OCI-LY3 (cell line): ENCODE data around the gene HOXA9.

ENCODE experiments used
- H2AFZ ChIP-seq: fragments of 200-600, 300-600 bp; shearing (Covaris generic); 2 replicates; pipeline ENCODE4 v1.6.0; 2014; ENCODE audit warnings: antibody characterized with exemption, low read depth, low read length
- H3K27ac ChIP-seq: fragments of 200-600, 300-600 bp; sonication (generic); 2 replicates; pipeline ENCODE4 v1.5.1; 2014; ENCODE audit warnings: mild to moderate bottlenecking, low read length, moderate library complexity, mixed read lengths
- H3K27me3 ChIP-seq: fragments of 200-600, 300-600 bp; sonication (generic); 2 replicates; pipeline ENCODE4 v1.6.1; 2014; ENCODE audit warnings: low read depth, low read length, mixed read lengths
- H3K36me3 ChIP-seq: fragments of 200-600, 300-600 bp; sonication (generic); replicated peaks from 2 replicates; pipeline ENCODE3; 2014; ENCODE audit warnings: low read depth, low read length, mixed read lengths
- H3K4me1 ChIP-seq: fragments of 300-600, 200-600 bp; sonication (generic); 2 replicates; pipeline ENCODE4 v1.6.1; 2014; ENCODE audit warnings: low read length, mixed read lengths
- H3K4me2 ChIP-seq: fragments of 200-600, 300-600 bp; sonication (generic); 2 replicates; pipeline ENCODE4 v1.6.1; 2014; ENCODE audit warnings: low read length, mixed read lengths
- H3K4me3 ChIP-seq: fragments of 300-600, 200-600 bp; sonication (generic); 2 replicates; pipeline ENCODE4 v1.5.1; 2014; ENCODE audit warnings: antibody characterized with exemption, mild to moderate bottlenecking, low read length, moderate library complexity
- H3K79me2 ChIP-seq: fragments of 300-600, 200-600 bp; shearing (Covaris generic); 2 replicates; pipeline ENCODE4 v1.6.1; 2014; ENCODE audit warnings: mild to moderate bottlenecking, low read length, mixed read lengths
- H3K9ac ChIP-seq: fragments of 300-600, 200-600 bp; shearing (Covaris generic); 2 replicates; pipeline ENCODE4 v1.6.0; 2014; ENCODE audit warnings: mild to moderate bottlenecking, low read length, moderate library complexity
- H3K9me3 ChIP-seq: fragments of 200-600, 300-600 bp; shearing (Covaris generic); 2 replicates; pipeline ENCODE4 v1.6.1; 2014; ENCODE audit warnings: low read length, mixed read lengths; ENCODE audit not compliant: insufficient read depth
- H4K20me1 ChIP-seq: fragments of 200-600, 300-600 bp; sonication (generic); 2 replicates; pipeline ENCODE4 v1.6.1; 2016; ENCODE audit warnings: low read length, mixed read lengths; ENCODE audit not compliant: insufficient read depth
- EZH2phosphoT487 ChIP-seq: fragments of 200-600 bp; shearing (Covaris generic); IDR thresholded peaks from 2 replicates; pipeline ENCODE4 v1.6.1; 2018; ENCODE audit warnings: antibody characterized with exemption, mixed run types, low read depth
- TF ChIP-seq, protein P1 (sequence below): fragments of 200-600, 300-600 bp; sonication (generic); IDR thresholded peaks from 2 replicates; pipeline ENCODE4 v1.5.1; 2014; ENCODE audit warnings: antibody characterized with exemption, low read length, low read depth

The HOXA9 gene

DNA sequence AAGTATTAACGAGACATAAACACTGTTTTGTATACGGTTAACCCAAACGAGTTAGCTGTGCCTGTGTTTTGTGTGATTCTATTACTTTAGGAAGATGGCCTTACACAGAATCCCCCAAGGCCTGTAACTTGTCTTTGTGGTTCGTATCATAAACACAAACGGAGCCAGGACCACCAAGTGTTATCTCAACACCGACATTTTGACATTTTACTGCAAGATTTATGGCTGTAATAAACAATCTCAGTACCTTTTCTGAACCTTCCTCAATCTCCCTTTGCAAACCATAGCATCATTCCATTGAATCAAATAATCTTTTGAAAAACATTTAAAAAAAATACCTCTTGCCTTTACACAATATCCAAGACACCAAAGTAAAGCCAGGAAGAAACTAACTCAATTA lies 32.4 kb downstream of the HOXA9 start:
- H3K27me3 ChIP-seq: peaks cover 5% of the 10 kb centered on the region
- H3K4me3 ChIP-seq: no peak overlapping the region
- H2AFZ ChIP-seq: no peak overlapping the region
- H3K36me3 ChIP-seq: no peaks in the 10 kb centered on the region
- H3K4me2 ChIP-seq: no peak overlapping the region
- H3K9me3 ChIP-seq: no peaks in the 10 kb centered on the region
- H4K20me1 ChIP-seq: peaks cover 7% of the 10 kb centered on the region; the same call in 1 of the 2 replicates
- TF ChIP-seq, protein P1, sequence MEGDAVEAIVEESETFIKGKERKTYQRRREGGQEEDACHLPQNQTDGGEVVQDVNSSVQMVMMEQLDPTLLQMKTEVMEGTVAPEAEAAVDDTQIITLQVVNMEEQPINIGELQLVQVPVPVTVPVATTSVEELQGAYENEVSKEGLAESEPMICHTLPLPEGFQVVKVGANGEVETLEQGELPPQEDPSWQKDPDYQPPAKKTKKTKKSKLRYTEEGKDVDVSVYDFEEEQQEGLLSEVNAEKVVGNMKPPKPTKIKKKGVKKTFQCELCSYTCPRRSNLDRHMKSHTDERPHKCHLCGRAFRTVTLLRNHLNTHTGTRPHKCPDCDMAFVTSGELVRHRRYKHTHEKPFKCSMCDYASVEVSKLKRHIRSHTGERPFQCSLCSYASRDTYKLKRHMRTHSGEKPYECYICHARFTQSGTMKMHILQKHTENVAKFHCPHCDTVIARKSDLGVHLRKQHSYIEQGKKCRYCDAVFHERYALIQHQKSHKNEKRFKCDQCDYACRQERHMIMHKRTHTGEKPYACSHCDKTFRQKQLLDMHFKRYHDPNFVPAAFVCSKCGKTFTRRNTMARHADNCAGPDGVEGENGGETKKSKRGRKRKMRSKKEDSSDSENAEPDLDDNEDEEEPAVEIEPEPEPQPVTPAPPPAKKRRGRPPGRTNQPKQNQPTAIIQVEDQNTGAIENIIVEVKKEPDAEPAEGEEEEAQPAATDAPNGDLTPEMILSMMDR: no peak
- no peak for TF ChIP-seq EZH2phosphoT487
- no peak overlapping the region for H3K9ac ChIP-seq
- H3K27ac ChIP-seq: no peak overlapping the region
- H3K4me1 ChIP-seq: peaks cover 28% of the 10 kb centered on the region
- H3K79me2 ChIP-seq: no peaks in the 10 kb centered on the region

DNA sequence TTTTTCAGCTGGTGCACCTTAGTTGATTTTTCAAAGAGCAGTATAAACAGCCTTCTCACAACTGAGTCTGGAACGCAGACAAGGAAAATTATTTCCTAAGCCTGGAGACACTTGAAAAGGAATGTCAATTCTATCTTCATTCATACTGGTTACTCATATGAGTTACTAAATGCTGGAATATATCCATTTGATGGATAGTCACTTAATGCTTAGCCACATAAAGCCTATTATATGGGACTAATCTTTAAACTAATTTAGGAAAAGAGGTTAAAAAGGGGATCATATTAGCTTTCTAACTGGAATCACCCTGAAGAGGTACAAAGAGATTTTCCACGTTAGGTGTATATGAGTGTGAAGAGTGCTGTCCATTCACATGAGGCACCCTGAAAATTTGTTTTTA lies 33.1 kb downstream of the HOXA9 start:
- Histone ChIP-seq H3K79me2 (no peaks in the 10 kb centered on the region), H3K27me3 (no peaks in the 10 kb centered on the region; the same call in 1 of the 2 replicates)
- no peak for TF ChIP-seq EZH2phosphoT487
- TF ChIP-seq, protein P1: no peak

DNA sequence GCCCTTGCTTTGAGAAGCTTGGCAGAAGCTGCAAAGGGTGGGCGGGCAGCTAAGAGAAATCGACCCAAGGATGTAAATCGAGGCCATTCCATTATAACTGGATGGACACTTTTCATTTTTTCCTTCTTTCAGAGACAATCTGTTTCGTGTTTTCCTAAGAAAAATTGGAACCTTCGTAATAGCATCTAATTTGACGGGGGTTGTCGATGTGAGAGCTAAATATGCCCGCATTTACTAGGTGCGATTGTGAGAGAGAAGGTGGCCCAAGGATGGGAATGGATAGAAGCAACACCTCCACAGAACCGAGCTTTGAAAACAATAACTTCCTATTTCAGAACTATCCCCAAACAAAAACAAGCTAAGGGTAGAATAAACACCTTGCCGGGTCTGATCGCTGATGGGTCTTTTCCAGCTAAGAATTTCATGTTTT lies 33.9 kb downstream of the HOXA9 start:
- Histone ChIP-seq H2AFZ (no peak overlapping the region), H3K27ac (no peak overlapping the region), H3K4me2 (no peak overlapping the region), H3K27me3 (no peaks in the 10 kb centered on the region; the same call in 1 of the 2 replicates), H3K4me1 (peaks cover 25% of the 10 kb centered on the region), H4K20me1 (peaks cover 7% of the 10 kb centered on the region; the same call in 1 of the 2 replicates), H3K36me3 (no peaks in the 10 kb centered on the region), H3K9me3 (no peaks in the 10 kb centered on the region), H3K79me2 (no peaks in the 10 kb centered on the region), H3K9ac (no peak overlapping the region), H3K4me3 (no peak overlapping the region)
- TF ChIP-seq EZH2phosphoT487: no peak
- TF ChIP-seq, protein P1: no peak

More for the DNA sequence above, 33.1 kb downstream of the HOXA9 start:
- no peaks in the 10 kb centered on the region for H3K36me3 ChIP-seq
- H4K20me1 ChIP-seq: peaks cover 7% of the 10 kb centered on the region; the same call in 1 of the 2 replicates
- no peak overlapping the region for H3K27ac ChIP-seq
- H2AFZ ChIP-seq: no peak overlapping the region
- H3K4me3 ChIP-seq: no peak overlapping the region
- no peaks in the 10 kb centered on the region for H3K9me3 ChIP-seq
- H3K9ac ChIP-seq: no peak overlapping the region
- H3K4me2 ChIP-seq: no peak overlapping the region
- H3K4me1 ChIP-seq: peaks cover 28% of the 10 kb centered on the region

DNA sequence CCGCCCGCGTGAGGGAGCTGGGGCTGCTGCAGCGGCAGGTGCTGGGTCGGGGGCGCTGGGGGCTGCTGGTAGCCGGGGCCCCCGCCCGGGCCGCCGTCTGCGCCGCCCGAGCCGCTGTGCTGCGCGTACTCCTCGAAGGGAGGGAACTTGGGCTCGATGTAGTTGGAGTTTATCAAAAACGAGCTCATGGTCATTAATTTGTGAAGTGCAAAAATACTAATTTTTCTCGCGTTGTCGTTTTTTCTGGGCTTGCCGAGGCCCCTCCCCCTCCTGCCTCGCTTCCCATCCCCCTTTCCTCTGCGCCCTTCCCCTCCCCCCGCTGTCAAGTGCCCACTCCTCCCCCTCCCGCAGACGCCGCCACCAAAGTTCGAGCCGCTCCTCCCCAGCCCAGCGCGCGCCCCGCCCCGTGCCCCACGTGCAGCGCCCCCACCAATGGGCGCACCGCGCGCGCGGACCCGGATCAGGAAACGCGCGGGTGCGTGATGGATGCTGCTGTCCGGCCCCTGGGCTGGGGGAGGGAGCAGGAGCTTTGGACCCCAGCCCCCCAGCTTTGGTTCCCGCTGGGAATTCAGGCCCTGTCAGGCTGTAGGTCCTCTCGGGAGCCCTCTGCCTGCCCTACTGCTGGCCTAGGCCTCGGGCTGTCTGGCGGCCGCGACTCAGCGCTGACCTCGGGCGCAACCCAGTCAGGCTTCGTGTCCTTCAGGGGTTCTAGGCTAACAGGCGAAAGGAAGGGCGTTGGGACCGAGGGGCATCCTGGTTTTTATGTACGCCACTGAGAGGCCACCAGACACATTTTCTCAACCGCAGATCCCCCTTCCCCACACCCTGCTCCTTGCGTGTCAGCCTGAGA lies 34.6 kb downstream of the HOXA9 start, which contains the start of gene HOXA4:
Gene HOXA4, minus strand, starts transcription at position 218 of the 850 bp plus-strand sequence. Its CDS starts 24 bp downstream, at position 194.
- Histone ChIP-seq H3K4me2 (no peak within 1 kb of the TSS), H2AFZ (no peak within 1 kb of the TSS), H3K4me3 (no peak within 1 kb of the TSS), H3K9me3 (no peaks in the 10 kb centered on the region), H3K9ac (no peak within 1 kb of the TSS), H3K27ac (no peak within 1 kb of the TSS), H3K36me3 (no peaks in the 10 kb centered on the region), H4K20me1 (peaks cover 7% of the 10 kb centered on the region; the same call in 1 of the 2 replicates), H3K79me2 (no peaks in the 10 kb centered on the region), H3K4me1 (peaks cover 20% of the 10 kb centered on the region), H3K27me3 (no peaks in the 10 kb centered on the region; the same call in 1 of the 2 replicates)
- TF ChIP-seq, protein P1: no peak
- no peak for TF ChIP-seq EZH2phosphoT487
